Stimulated activated CD8-positive, alpha-beta memory T cell treated with anti-CD3 and anti-CD28 coated beads, Interleukin-2, amount 100 ng/mL, for 48 hours (primary cell): Measurements from ENCODE around the gene PPP2R3C.
"Not testable (repeated sequence)": the region's sequence is repeated elsewhere in the genome, so short reads cannot be mapped to it uniquely, and the experiment has no call there.

Source experiments
- DNase-seq, 2 donors: peaks; one replicate each; pipeline ENCODE4 v3.0.0-alpha.2; 2020; ENCODE audit warnings: low read depth in 2 of 2

The PPP2R3C gene

DNA sequence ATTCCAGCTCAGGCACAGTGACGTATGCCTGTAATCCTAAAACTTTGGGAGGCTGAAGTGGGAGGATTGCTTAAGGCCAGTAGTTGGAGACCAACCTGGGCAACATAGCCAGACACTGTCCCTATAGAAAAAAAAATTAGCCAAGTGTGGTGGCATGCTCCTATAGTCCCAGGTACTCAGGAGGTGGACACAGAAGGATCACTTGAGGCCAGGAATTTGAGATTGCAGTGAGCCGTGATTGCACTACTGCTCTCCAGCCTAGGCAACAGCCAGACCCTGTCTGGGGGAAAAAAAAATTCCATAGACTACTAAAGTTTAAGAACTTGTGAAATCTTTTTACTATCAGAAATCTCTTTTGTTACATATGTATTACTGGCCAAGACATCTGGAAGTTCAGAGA, 69.2 kb downstream of the PPP2R3C start:
- no peak for DNase-seq

DNA sequence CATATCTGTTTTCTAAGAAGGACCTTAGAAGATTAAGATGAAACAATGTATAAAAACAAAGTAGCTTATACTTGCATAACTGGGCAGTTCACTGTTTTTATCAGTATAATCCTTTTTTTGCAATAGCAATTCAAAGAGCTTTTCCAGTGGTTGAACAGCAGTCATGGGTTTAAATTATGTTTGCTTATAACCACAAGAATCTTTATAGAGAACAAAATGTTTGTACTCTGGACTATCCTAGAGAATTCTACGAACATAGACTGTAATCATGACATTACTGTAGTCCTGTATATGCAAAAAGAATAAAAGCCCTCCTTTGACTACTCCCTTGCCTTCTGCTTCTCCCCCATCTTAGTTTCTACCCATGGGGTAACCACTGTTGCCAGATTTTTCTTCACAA, 70.0 kb downstream of the PPP2R3C start:
- no peak for DNase-seq

- DNase-seq: no peak
Measured at GRCh38 chr14:35050652-35051051, 71.1 kb downstream of the PPP2R3C start.

- DNase-seq: no peak
Measured at GRCh38 chr14:35047976-35048513, 73.7 kb downstream of the PPP2R3C start.

- DNase-seq: peak in 1 of 2 donors; percentile 27
Measured at GRCh38 chr14:35046751-35047536, 74.8 kb downstream of the PPP2R3C start.

- DNase-seq: peak; percentile 98
Measured at GRCh38 chr14:35046048-35046750, 75.6 kb downstream of the PPP2R3C start, which contains the start of gene FAM177A1. FAM177A1 (plus strand) TSS chr14:35046272; CDS start chr14:35046464, 192 bp downstream.

DNA sequence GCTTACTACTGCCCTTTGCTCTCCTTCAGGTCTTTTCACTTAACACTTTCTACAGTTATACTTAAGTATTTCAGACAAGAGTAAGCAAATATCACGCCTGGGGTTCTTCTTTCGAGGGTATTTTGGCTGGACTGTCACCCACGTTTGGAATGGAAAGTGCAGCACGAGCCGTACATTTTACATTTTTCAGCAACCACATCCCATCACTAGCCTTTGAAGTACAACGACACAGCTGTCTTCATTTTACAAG, 76.1 kb downstream of the PPP2R3C start:
- DNase-seq: no peak

DNA sequence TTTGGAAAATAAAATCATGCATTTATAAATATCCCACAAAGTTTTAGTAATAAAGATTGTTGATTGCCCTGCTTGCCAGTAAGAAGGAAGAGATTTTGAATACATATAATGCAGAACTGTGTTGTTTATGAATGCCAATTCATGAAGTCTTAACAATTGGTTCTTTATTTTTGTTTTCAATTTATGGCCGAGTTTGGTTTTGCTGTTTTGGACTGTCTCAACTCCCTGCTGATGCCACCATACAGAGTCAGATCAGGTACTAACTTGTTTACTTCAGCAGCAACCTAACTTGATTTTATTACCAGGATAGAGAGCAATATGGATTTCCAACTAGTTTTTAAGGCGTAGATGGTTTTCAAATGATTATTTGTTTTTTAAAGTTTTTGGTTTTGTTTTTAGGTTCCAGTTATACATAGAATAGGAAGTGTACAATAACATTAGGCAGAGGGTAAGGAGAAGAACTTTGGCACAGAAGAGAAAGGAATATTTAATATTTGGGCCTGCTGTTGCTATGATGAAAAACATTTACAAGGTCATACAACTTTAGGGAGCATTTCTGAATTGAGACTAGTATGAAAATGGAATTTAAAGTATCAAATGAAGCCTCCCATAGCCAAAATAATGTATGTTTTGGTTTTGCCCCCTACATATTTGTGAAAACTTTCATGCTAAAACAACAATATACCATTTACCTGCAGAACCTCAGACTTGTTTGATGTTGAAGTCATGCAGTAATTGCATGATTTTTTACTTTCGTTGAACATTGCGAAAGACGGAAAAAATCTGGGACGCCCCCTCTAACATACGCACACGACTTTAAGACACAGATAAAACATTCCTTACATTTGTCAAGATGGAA, 76.6 kb downstream of the PPP2R3C start:
- no peak for DNase-seq

DNA sequence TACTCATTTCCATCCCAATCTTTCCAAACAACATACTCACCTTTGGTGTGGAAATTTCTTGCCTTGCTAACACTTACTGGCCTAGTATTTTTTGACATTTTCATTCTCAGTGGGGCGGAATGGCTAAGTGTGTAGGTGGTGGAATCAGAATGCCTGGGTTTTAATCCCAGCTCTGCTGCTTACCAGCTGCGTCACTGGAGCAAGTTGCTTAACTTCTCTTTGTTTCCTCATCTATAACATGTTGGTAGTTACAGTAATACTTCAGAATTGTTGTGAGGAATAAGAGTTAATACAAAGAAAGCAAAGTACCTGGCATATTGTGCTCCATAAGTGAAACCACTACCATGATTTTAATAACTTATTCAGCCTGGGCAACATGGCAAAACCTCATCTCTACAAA, 78.7 kb downstream of the PPP2R3C start:
- DNase-seq: no peak

- DNase-seq: no peak
Measured at GRCh38 chr14:35042632-35043031, 79.2 kb downstream of the PPP2R3C start.

DNA sequence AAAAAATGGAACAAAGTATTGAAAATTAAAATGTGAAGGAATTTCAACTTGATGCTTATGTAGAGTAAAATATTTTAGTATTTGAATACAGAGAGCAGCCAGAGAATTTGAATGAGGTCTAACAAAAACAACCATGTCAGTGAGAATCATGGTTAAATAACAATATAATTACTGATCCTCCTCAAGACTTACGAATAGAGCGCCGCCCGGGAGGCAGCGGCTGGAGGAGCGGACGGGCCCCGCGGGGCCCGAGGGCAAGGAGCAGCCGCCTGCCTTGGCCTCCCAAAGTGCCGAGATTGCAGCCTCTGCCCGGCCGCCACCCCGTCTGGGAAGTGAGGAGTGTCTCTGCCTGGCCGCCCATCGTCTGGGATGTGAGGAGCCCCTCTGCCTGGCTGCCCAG, 83.5 kb downstream of the PPP2R3C start:
- DNase-seq: not testable (repeated sequence)
